GM23338 (cell line): ENCODE results near the gene BCL11B. TPM values are rescaled to one million over a fixed set of nuclear protein-coding genes. Genes with fewer than 3 reads are reported as not detected.
A peak's percentile ranks its signal among the peaks of the same experiment; 100 is the strongest.

ENCODE experiments used
- ATAC-seq: fragments of 200-7000 bp; cut with Tn5 transposase; 3 replicates; pipeline ENCODE4 v1.9.1; 2020
- DNase-seq: peaks from one replicate; pipeline ENCODE4 v3.0.0-alpha.2; 2015; ENCODE audit warnings: low spot score
- H2AFZ ChIP-seq: fragments of 200-600 bp; sonication (generic); 2 replicates; pipeline ENCODE4 v1.8.0; 2016; ENCODE audit warnings: antibody characterized with exemption, mild to moderate bottlenecking, moderate library complexity
- H3F3A ChIP-seq: fragments of 200-600 bp; sonication (generic); replicated peaks from 2 replicates; pipeline ENCODE4 v1.8.0; 2017; ENCODE audit warnings: antibody characterized with exemption, mixed run types, low read depth
- H3K27ac ChIP-seq: fragments of 200-600 bp; sonication (generic); 2 replicates; pipeline ENCODE4 v1.6.1; 2016; ENCODE audit warnings: low read depth
- H3K27me3 ChIP-seq: fragments of 200-600 bp; sonication (generic); 2 replicates; pipeline ENCODE4 v1.8.0; 2016; ENCODE audit warnings: mild to moderate bottlenecking, mixed run types, moderate library complexity; ENCODE audit not compliant: insufficient read depth
- H3K36me3 ChIP-seq: fragments of 200-600 bp; sonication (generic); 2 replicates; pipeline ENCODE4 v1.8.0; 2016; ENCODE audit warnings: mild to moderate bottlenecking; ENCODE audit not compliant: insufficient read depth
- H3K4me1 ChIP-seq: fragments of 200-600 bp; sonication (generic); 2 replicates; pipeline ENCODE4 v1.8.0; 2016; ENCODE audit warnings: mild to moderate bottlenecking, moderate library complexity; ENCODE audit not compliant: insufficient read depth
- H3K4me2 ChIP-seq: fragments of 200-600 bp; sonication (generic); 2 replicates; pipeline ENCODE4 v1.7.1; 2017; ENCODE audit warnings: mixed run types
- H3K4me3 ChIP-seq: fragments of 200-600 bp; sonication (generic); 2 replicates; pipeline ENCODE4 v1.6.1; 2016; ENCODE audit warnings: mixed run types
- H3K79me2 ChIP-seq: fragments of 200-600 bp; sonication (generic); replicated peaks from 2 replicates; pipeline ENCODE4 v1.8.0; 2017; ENCODE audit warnings: mild to moderate bottlenecking; ENCODE audit not compliant: insufficient read depth
- H3K9me2 ChIP-seq: fragments of 200-600 bp; sonication (generic); 2 replicates; pipeline ENCODE4 v1.8.0; 2017; ENCODE audit not compliant: insufficient read depth
- H4K20me1 ChIP-seq: fragments of 200-600 bp; sonication (generic); replicated peaks from 2 replicates; pipeline ENCODE4 v1.8.0; 2017; ENCODE audit warnings: mild to moderate bottlenecking; ENCODE audit not compliant: insufficient read depth
- H3K27ac Mint-ChIP-seq: 2 replicates; pipeline ENCODE4 v1.8.0; 2020; ENCODE audit warnings: inconsistent platforms, mild to moderate bottlenecking, moderate library complexity, mixed read lengths
- H3K27me3 Mint-ChIP-seq: 3 replicates; pipeline ENCODE4 v1.8.0; 2022; ENCODE audit warnings: low read depth, mild to moderate bottlenecking, moderate library complexity, mixed read lengths, inconsistent platforms; ENCODE audit not compliant: insufficient read depth, poor library complexity
- H3K36me3 Mint-ChIP-seq: 3 replicates; pipeline ENCODE4 v1.8.0; 2021; ENCODE audit warnings: low read depth, mild to moderate bottlenecking, inconsistent platforms, moderate library complexity, mixed read lengths
- H3K4me1 Mint-ChIP-seq: 3 replicates; pipeline ENCODE4 v1.8.0; 2020; ENCODE audit warnings: mild to moderate bottlenecking, inconsistent platforms, mixed read lengths
- H3K4me3 Mint-ChIP-seq: 3 replicates; pipeline ENCODE4 v1.8.0; 2021; ENCODE audit warnings: moderate library complexity, mild to moderate bottlenecking, inconsistent platforms, mixed read lengths
- H3K9me3 Mint-ChIP-seq: 3 replicates; pipeline ENCODE4 v1.8.0; 2020; ENCODE audit warnings: moderate library complexity, mild to moderate bottlenecking, inconsistent platforms, mixed read lengths
- CREB1 ChIP-seq: fragments of 250-450 bp; sonication (Bioruptor Pico); IDR thresholded peaks from 2 replicates; pipeline ENCODE4 v1.5.0; 2020; ENCODE audit warnings: low read depth, mild to moderate bottlenecking, moderate library complexity
- EZH2 ChIP-seq: fragments of 200-600 bp; sonication (generic); IDR thresholded peaks from one replicate; pipeline ENCODE4 v1.8.0; 2017; ENCODE audit warnings: antibody characterized with exemption, mild to moderate bottlenecking, low read depth; ENCODE audit not compliant: unreplicated experiment
- JUNB ChIP-seq: IDR thresholded peaks from one replicate; pipeline ENCODE4 v1.6.1; 2016; ENCODE audit warnings: antibody characterized with exemption; ENCODE audit not compliant: unreplicated experiment
- ZNF462 ChIP-seq: fragments of 250-450 bp; sonication (Bioruptor Pico); IDR thresholded peaks from 2 replicates; pipeline ENCODE4 v1.5.0; 2020; ENCODE audit warnings: mild to moderate bottlenecking, moderate library complexity
- polyA plus RNA-seq: library from polyadenylated mRNA; unstranded; fragments of >200 nt; fragmentation: Nextera tagmentation; extraction: Ambion mirVana; gene quantifications from 2 replicates; pipeline ENCODE4 v1.2.1, GENCODE V29; 2016
- total RNA-seq: library from RNA; depleted of rRNA; stranded (reverse); fragments of >200 nt; shearing (Covaris generic); gene quantifications from 2 replicates; pipeline ENCODE4 v1.2.3, GENCODE V29; 2014
- TF ChIP-seq, protein P1 (sequence below), 2 experiments: fragments of 200-600 bp in 1 of 2; sonication (generic) in 1 of 2; conservative IDR thresholded peaks; 2 replicates each; pipeline versions ENCODE4 v1.5.1 to v1.6.1; 2016 to 2017; ENCODE audit warnings: antibody characterized with exemption in 2 of 2, low read depth in 2 of 2, mild to moderate bottlenecking in 2 of 2, moderate library complexity in 1 of 2

The BCL11B gene
- total and polyA plus RNA-seq, 2 experiments from 2014 or later: 2.4 to 6.7 TPM

DNA sequence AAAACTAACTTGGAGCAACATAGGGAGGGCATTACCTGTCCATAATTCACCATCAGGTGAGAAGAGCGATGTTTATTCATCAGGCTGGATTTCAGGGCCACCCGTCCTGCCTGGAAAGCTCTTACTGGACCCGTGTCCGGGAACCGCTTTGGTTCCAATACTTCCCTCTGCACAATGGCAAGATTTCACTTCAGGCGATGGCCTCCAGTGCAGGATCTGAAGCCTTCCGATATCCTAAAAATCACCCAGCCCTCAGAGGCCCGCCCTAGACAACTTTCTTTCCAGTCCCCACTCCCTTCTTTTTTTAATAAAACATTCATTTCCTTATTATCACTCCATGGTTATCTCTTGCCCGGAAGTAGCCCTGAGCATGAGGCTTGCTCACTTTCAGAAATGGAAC lies 92.5 kb downstream of the BCL11B start (continued):
- TF ChIP-seq, protein P1, sequence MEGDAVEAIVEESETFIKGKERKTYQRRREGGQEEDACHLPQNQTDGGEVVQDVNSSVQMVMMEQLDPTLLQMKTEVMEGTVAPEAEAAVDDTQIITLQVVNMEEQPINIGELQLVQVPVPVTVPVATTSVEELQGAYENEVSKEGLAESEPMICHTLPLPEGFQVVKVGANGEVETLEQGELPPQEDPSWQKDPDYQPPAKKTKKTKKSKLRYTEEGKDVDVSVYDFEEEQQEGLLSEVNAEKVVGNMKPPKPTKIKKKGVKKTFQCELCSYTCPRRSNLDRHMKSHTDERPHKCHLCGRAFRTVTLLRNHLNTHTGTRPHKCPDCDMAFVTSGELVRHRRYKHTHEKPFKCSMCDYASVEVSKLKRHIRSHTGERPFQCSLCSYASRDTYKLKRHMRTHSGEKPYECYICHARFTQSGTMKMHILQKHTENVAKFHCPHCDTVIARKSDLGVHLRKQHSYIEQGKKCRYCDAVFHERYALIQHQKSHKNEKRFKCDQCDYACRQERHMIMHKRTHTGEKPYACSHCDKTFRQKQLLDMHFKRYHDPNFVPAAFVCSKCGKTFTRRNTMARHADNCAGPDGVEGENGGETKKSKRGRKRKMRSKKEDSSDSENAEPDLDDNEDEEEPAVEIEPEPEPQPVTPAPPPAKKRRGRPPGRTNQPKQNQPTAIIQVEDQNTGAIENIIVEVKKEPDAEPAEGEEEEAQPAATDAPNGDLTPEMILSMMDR (conservative IDR thresholded peaks at IDR 0.05; ENCODE audit: low read depth in 2 of 2): no peak
- TF ChIP-seq ZNF462 (CRISPR knock-in tag) (no peak), EZH2 (no peak)

DNA sequence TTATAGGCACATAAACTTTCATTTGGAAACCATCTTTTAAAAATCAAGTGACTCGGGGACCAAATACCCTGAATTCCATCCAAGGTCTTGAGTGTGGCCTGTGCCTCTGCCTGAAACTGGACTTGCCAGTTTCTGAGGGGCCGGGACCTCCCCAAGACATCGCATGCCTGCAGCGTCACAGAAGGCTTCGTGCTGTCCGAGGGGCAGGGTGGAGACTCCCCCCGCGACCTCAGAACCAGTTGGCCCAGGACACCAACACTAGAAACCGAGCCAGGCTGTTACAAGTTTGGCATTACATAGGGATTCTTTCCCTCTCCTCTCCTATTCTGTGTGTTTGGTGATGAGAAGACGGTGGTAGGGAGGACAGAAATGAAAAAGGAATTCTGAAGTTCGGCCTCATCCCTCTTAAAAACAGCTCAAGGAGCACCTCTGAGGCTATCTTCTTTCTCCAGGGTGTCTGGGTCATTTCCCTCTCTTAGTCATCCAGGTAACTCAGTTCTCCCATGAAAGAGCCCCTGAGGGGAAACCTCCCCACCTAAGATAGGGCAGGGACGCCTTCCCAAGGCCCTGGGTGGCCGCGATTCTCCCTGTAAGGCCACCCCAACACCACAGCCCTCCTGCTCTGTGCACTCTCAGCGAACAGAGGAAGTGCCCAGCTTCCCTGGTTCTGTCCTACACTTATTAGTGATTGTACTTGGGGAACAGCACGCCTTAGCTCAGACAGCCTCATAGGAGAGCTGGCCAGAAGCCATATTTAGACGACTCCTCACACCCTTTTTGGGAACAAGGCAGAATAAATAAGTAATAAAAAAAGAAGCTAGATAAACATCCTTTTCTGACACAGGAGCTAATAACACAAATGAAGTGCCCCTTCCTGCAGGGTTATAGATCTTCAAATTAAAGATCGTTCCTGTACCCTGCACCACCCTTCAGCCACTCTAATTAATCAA lies 93.8 kb downstream of the BCL11B start:
- Histone ChIP-seq H3K27ac (peak overlapping the region; percentile 53; the same call in 1 of the 2 replicates), H4K20me1 (no peaks in the 10 kb centered on the region; the same call in 1 of the 2 replicates), H3K4me3 (no peak overlapping the region), H3K79me2 (peaks cover 27% of the 10 kb centered on the region), H2AFZ (no peak overlapping the region), H3F3A (no peaks in the 10 kb centered on the region), H3K36me3 (no peaks in the 10 kb centered on the region), H3K4me2 (no peak overlapping the region), H3K27me3 (no peaks in the 10 kb centered on the region), H3K4me1 (peaks cover 24% of the 10 kb centered on the region), H3K9me2 (no peaks in the 10 kb centered on the region)
- ATAC-seq (no peak), DNase-seq (no peak)
- Mint-ChIP-seq H3K4me3 (no peak overlapping the region), H3K9me3 (no peaks in the 10 kb centered on the region), H3K36me3 (peaks cover 2% of the 10 kb centered on the region; the same call in 1 of the 3 replicates), H3K27me3 (peaks cover 9% of the 10 kb centered on the region), H3K4me1 (peaks cover 32% of the 10 kb centered on the region), H3K27ac (peak overlapping the region; percentile 60; the same call in 1 of the 2 replicates)
- TF ChIP-seq CREB1 (CRISPR knock-in tag) (no peak), ZNF462 (CRISPR knock-in tag) (no peak), JUNB (no peak)
